ENCODE results near the gene UBASH3B.

DNA sequence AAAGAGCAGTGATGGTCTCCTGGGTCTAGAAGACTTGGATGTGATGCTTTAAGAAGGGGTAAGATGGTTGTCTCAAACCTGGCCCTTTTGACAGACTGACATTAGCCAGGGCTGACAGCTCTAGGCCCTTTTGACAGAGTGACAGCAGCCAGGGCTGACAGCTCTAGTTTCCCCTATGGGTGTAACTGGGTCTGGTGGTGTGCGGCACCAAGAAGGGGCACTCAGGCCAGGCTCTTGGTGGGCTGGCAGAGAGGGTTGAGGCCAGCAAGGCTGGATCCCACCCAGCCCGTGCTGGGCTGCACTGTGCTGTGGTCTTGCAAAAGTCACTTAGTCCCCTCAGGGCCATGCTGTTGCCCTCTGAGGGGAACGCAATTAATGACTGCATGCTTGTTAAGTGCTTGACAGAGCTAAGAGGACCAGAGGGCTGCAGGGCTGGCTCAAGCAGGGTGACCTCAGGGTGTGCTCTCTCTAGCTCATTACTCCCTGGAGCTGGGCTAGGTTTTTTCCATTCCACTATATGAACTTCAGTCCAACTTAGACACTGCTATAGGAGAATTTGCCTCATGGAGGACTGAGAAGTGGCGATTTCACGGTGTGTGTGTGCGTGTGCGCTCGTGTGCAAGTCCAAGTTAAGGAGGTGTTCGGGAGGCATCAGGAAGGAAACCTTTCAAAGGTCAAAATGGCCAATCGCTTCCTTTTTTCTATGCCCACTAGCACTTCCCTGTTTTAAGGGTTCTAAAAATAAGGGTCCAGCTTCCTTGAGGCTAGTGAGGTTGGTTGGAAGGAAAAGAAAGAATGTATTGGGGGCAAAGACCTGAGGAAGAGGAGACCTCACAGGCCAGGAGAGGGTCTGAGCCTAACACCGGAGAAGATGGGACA lies 4.4 kb downstream of the UBASH3B start:
- TF ChIP-seq, protein P1, sequence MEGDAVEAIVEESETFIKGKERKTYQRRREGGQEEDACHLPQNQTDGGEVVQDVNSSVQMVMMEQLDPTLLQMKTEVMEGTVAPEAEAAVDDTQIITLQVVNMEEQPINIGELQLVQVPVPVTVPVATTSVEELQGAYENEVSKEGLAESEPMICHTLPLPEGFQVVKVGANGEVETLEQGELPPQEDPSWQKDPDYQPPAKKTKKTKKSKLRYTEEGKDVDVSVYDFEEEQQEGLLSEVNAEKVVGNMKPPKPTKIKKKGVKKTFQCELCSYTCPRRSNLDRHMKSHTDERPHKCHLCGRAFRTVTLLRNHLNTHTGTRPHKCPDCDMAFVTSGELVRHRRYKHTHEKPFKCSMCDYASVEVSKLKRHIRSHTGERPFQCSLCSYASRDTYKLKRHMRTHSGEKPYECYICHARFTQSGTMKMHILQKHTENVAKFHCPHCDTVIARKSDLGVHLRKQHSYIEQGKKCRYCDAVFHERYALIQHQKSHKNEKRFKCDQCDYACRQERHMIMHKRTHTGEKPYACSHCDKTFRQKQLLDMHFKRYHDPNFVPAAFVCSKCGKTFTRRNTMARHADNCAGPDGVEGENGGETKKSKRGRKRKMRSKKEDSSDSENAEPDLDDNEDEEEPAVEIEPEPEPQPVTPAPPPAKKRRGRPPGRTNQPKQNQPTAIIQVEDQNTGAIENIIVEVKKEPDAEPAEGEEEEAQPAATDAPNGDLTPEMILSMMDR (IDR thresholded peaks at IDR 0.05) = no peak
- no peak for TF ChIP-seq EP300 (IDR thresholded peaks at IDR 0.05)
